ENCODE results near the gene DDX18. TPM values are rescaled to one million over a fixed set of nuclear protein-coding genes. Genes with fewer than 3 reads are reported as not detected.

Gene DDX18
- total and polyA plus RNA-seq, 10 of the 15 experiments (the other 5 are each of a cell fraction or from before 2014, with no cell fraction given), result 54.3 to 110 (median 74.9) TPM

DNA sequence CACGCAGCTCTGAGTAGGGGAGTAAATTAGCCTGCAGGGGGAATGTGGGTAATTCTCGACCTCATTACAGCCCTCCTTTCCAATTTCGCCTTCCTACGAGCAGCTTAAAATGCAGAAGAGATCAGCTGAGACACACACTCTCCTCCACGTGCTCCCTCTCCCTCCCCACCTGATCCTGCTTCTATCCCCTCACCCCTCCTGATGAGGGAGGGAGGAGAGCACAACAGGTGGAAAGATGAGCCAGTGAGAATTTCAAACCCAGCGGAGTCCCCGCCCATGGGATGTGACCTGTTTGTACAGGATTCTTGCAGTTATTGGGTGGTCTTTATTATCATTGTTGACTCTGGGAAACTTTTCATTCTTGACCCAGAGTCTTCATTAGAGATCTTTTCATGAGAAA, 35.5 kb downstream of the DDX18 start:
- ChIA-PET RAD21 (ENCODE audit: unreplicated experiment) (no interaction called here), CTCF (no interaction called here), SMC1A (ENCODE audit: uncharacterized antibody, unreplicated experiment) (no interaction called here), POLR2A (no interaction called here)
- no peak for FAIRE-seq
- no peak overlapping the region for H3K4me2 ChIP-seq (ENCODE audit: control insufficient read depth, insufficient read depth)
- no peak for TF ChIP-seq ATF2 (IDR thresholded peaks at IDR 0.05; ENCODE audit: low read length)
- no peak for TF ChIP-seq HSF1 (IDR thresholded peaks at IDR 0.05; ENCODE audit: low read depth, low read length)
- TF ChIP-seq ESRRA (IDR thresholded peaks at IDR 0.05; ENCODE audit: low read length), result no peak
- TF ChIP-seq ZNF217 (IDR thresholded peaks at IDR 0.05), result no peak
- no peak for TF ChIP-seq SP1 (IDR thresholded peaks at IDR 0.05; ENCODE audit: low read depth, low read length)
- TF ChIP-seq NR2C1 (IDR thresholded peaks at IDR 0.05), result no peak
- TF ChIP-seq WRNIP1 (IDR thresholded peaks at IDR 0.05; ENCODE audit: borderline replicate concordance, low read depth, low read length), result no peak
- TF ChIP-seq KAT2A (conservative IDR thresholded peaks at IDR 0.05; ENCODE audit: control insufficient read depth, low read depth, low read length), result no peak
- no peak for TF ChIP-seq RELA (IDR thresholded peaks at IDR 0.05; ENCODE audit: borderline replicate concordance, partially characterized antibody)
- TF ChIP-seq MEF2A (IDR thresholded peaks at IDR 0.05; ENCODE audit: insufficient read depth, low read depth, low read length), result no peak
- no peak for TF ChIP-seq STAT1 (conservative IDR thresholded peaks at IDR 0.05)
- TF ChIP-seq HDAC2 (IDR thresholded peaks at IDR 0.05), result no peak
- no peak for TF ChIP-seq HCFC1 (IDR thresholded peaks at IDR 0.05; ENCODE audit: low read length)
- TF ChIP-seq JUNB (IDR thresholded peaks at IDR 0.05), result no peak
- TF ChIP-seq BCL11A (IDR thresholded peaks at IDR 0.05; ENCODE audit: low read depth, low read length), result no peak
- TF ChIP-seq BRCA1 (IDR thresholded peaks at IDR 0.05; ENCODE audit: low read depth, low read length), result no peak
- no peaks in the 10 kb centered on the region; the same call in 2 of the 3 replicates for H3K9me3 ChIP-seq (replicated peaks; ENCODE audit: control insufficient read depth, insufficient read depth, low read length)
- peaks cover 0 to 4% of the 10 kb centered on the region in 2 experiments; a peak in 2 of 4 replicates for H3K27me3 ChIP-seq (replicated peaks in 1 of 2; ENCODE audit: control insufficient read depth in 2 of 2, insufficient read depth in 2 of 2, low read length in 1 of 2)
- intact Hi-C loops (cut with micrococcal nuclease; ENCODE audit: unreplicated experiment), result no loop called here
- H4K20me1 ChIP-seq (ENCODE audit: control insufficient read depth, insufficient read depth), result no peaks in the 10 kb centered on the region
- no peak overlapping the region for H3K27ac ChIP-seq (ENCODE audit: control insufficient read depth, insufficient read depth)
- no peak overlapping the region for H3K9ac ChIP-seq (ENCODE audit: control insufficient read depth, insufficient read depth, low read length)
- no peaks in the 10 kb centered on the region for H3K4me1 ChIP-seq (ENCODE audit: control insufficient read depth, insufficient read depth, low read length)
- H3K36me3 ChIP-seq (ENCODE audit: control insufficient read depth in 2 of 2, insufficient read depth in 2 of 2, low read length in 1 of 2), result no peaks in the 10 kb centered on the region
- no peak for ATAC-seq
- DNase-seq (ENCODE audit: low read depth, low spot score), result no peak
- H3K4me3 ChIP-seq, result no peak overlapping the region
- in situ Hi-C loops (cut with MboI), result no loop called here
- H3K79me2 ChIP-seq (ENCODE audit: control insufficient read depth, insufficient read depth, low read length), result no peaks in the 10 kb centered on the region
- BruUV-seq (replicated peaks), result no TSS peak
- 40% methylated on average over 7 of the region's 7 CpGs for WGBS (ENCODE audit: insufficient coverage, insufficient replicate concordance, low lambda C conversion rate, missing lambda C conversion rate)
- H2AFZ ChIP-seq (ENCODE audit: control insufficient read depth, low read depth, low read length), result no peak overlapping the region
